HEK293T (cell line): ENCODE results near the gene TGFB1I1.

Source experiments
- CTCF ChIA-PET: fragments of 350-600 bp; formaldehyde crosslinking; extraction: SDS; loops from one replicate; lab custom pipeline; 2021; ENCODE audit warnings: antibody characterized with exemption, inconsistent platforms; lab: Yijun Ruan, JAX
- POLR2A ChIA-PET: fragments of 350-600 bp; formaldehyde crosslinking; extraction: SDS; loops from one replicate; lab custom pipeline; 2020; ENCODE audit warnings: antibody characterized with exemption, inconsistent platforms; lab: Yijun Ruan, JAX
- DNase-seq: peaks from one replicate; pipeline ENCODE4 v3.0.0; 2012; ENCODE audit warnings: mixed read lengths; ENCODE audit errors: extremely low spot score
- ARNT ChIP-seq: fragments of 450-650 bp; IDR thresholded peaks from 2 replicates; pipeline ENCODE4 v1.6.1; 2017; ENCODE audit warnings: mild to moderate bottlenecking
- BHLHE40 ChIP-seq: fragments of 450-650 bp; IDR thresholded peaks from 2 replicates; pipeline ENCODE4 v1.6.1; 2016; ENCODE audit warnings: mild to moderate bottlenecking, moderate library complexity, borderline replicate concordance
- CTBP1 ChIP-seq: fragments of 450-650 bp; IDR thresholded peaks from 2 replicates; pipeline ENCODE4 v1.6.1; 2016; ENCODE audit warnings: borderline replicate concordance
- ELF4 ChIP-seq: fragments of 450-650 bp; IDR thresholded peaks from 2 replicates; pipeline ENCODE4 v1.6.1; 2017; ENCODE audit warnings: antibody characterized with exemption
- FOXA1 ChIP-seq: fragments of 450-650 bp; IDR thresholded peaks from 2 replicates; pipeline ENCODE4 v1.6.1; 2016; ENCODE audit warnings: mild to moderate bottlenecking
- FOXK2 ChIP-seq: fragments of 450-650 bp; IDR thresholded peaks from 2 replicates; pipeline ENCODE4 v1.6.1; 2016; ENCODE audit warnings: mild to moderate bottlenecking
- FOXM1 ChIP-seq: fragments of 450-650 bp; IDR thresholded peaks from 2 replicates; pipeline ENCODE4 v1.6.1; 2017; ENCODE audit warnings: mild to moderate bottlenecking, borderline replicate concordance
- HDGF ChIP-seq: fragments of 450-650 bp; IDR thresholded peaks from 2 replicates; pipeline ENCODE4 v1.6.1; 2017; ENCODE audit warnings: antibody characterized with exemption, borderline replicate concordance
- L3MBTL2 ChIP-seq: fragments of 450-650 bp; conservative IDR thresholded peaks from 2 replicates; pipeline ENCODE4 v1.6.1; 2016; ENCODE audit warnings: mild to moderate bottlenecking
- LEF1 ChIP-seq: fragments of 450-650 bp; IDR thresholded peaks from 2 replicates; pipeline ENCODE4 v1.6.1; 2017; ENCODE audit warnings: mild to moderate bottlenecking, borderline replicate concordance
- NFRKB ChIP-seq: fragments of 450-650 bp; IDR thresholded peaks from 2 replicates; pipeline ENCODE4 v1.6.1; 2016; ENCODE audit warnings: mild to moderate bottlenecking, moderate library complexity
- PKNOX1 ChIP-seq: fragments of 450-650 bp; IDR thresholded peaks from 2 replicates; pipeline ENCODE4 v1.6.1; 2016
- SP1 ChIP-seq: fragments of 450-650 bp; IDR thresholded peaks from 2 replicates; pipeline ENCODE4 v1.6.1; 2017
- SUZ12 ChIP-seq: fragments of 450-650 bp; IDR thresholded peaks from 2 replicates; pipeline ENCODE4 v1.6.1; 2016; ENCODE audit warnings: mild to moderate bottlenecking
- TARDBP ChIP-seq: fragments of 450-650 bp; IDR thresholded peaks from 2 replicates; pipeline ENCODE4 v1.6.1; 2016
- ZNF384 ChIP-seq: fragments of 450-650 bp; IDR thresholded peaks from 2 replicates; pipeline ENCODE4 v1.6.1; 2016

Gene TGFB1I1

GRCh38 chr16:31465788-31466370 lies 6.1 kb upstream of the TGFB1I1 start:
- TF ChIP-seq ELF4 (no peak), SUZ12 (no peak), PKNOX1 (no peak), TARDBP (no peak), NFRKB (no peak), FOXK2 (no peak), L3MBTL2 (no peak), FOXA1 (no peak), LEF1 (no peak), ZNF384 (no peak), HDGF (no peak), CTBP1 (no peak), ARNT (no peak)
- DNase-seq: no peak
- CTCF ChIA-PET: no interaction called here
- POLR2A ChIA-PET: no interaction called here

GRCh38 chr16:31466381-31466841 lies 5.5 kb upstream of the TGFB1I1 start:
- ChIA-PET CTCF (no interaction called here), POLR2A (no interaction called here)
- DNase-seq: no peak
- TF ChIP-seq ELF4 (no peak), PKNOX1 (no peak), HDGF (no peak), CTBP1 (no peak), BHLHE40 (no peak), SP1 (no peak), FOXM1 (no peak), FOXA1 (no peak), FOXK2 (no peak), NFRKB (no peak), L3MBTL2 (no peak), ARNT (no peak), SUZ12 (no peak), TARDBP (no peak), ZNF384 (no peak), LEF1 (no peak)

- no peak for TF ChIP-seq SUZ12
- no peak for TF ChIP-seq CTBP1
- TF ChIP-seq FOXA1: no peak
- no peak for TF ChIP-seq NFRKB
- TF ChIP-seq SP1: no peak
- TF ChIP-seq BHLHE40: no peak
- no peak for TF ChIP-seq FOXM1
- no peak for TF ChIP-seq L3MBTL2
- TF ChIP-seq FOXK2: no peak
- no peak for TF ChIP-seq HDGF
- no peak for TF ChIP-seq TARDBP
- no peak for TF ChIP-seq ELF4
- no peak for TF ChIP-seq ZNF384
- no peak for TF ChIP-seq PKNOX1
- no peak for TF ChIP-seq LEF1
- no peak for TF ChIP-seq ARNT
- DNase-seq: no peak
- CTCF ChIA-PET: no interaction called here
- POLR2A ChIA-PET: no interaction called here
Measured at GRCh38 chr16:31467151-31467773, 4.7 kb upstream of the TGFB1I1 start.

GRCh38 chr16:31467858-31468257 lies 4.1 kb upstream of the TGFB1I1 start:
- CTCF ChIA-PET: no interaction called here
- TF ChIP-seq CTBP1 (no peak), ELF4 (no peak), NFRKB (no peak), ARNT (no peak), LEF1 (no peak), PKNOX1 (no peak), SP1 (no peak), TARDBP (no peak), L3MBTL2 (no peak), HDGF (no peak), BHLHE40 (no peak), SUZ12 (no peak), FOXM1 (no peak), FOXA1 (no peak), ZNF384 (no peak), FOXK2 (no peak)
- DNase-seq: no peak
- POLR2A ChIA-PET: interaction anchor here (1.1 kb wide), 1 partner anchor 7 kb away, joined by 5 read pairs; no protein-coding TSS in a partner anchor

- ChIA-PET POLR2A (interaction anchor here (1.5 to 3.9 kb wide), 2 partner anchors 11 to 15 kb away, joined by 3 to 27 read pairs; partner anchors contain the start of gene ARMC5), CTCF (no interaction called here)
- DNase-seq: no peak
- TF ChIP-seq HDGF (no peak), FOXM1 (no peak), FOXA1 (no peak), ELF4 (no peak), TARDBP (no peak), ARNT (no peak)
Measured at GRCh38 chr16:31470615-31471014, 1.3 kb upstream of the TGFB1I1 start.
